Measurements from ENCODE around the gene INPP5A. TPM values are rescaled to one million over a fixed set of nuclear protein-coding genes. Genes with fewer than 3 reads are reported as not detected.

Gene INPP5A
- total and polyA plus RNA-seq, 2 experiments from 2014 or later, result 41.2 to 53.6 TPM

DNA sequence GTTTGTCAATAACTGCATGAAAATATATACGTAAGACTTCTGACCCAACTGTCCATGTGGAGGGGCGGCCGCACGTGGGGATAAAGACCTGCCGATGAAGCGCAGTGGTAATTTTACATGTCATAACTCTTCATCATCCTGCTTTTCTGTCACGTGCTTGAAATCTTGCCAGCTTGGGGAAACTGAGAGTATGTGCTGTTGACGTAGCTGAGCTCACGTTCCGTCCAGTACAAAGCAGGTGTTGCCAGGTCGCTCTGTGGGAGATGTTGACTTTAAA lies 105.1 kb downstream of the INPP5A start:
- H3K79me2 ChIP-seq, result peaks cover 54% of the 10 kb centered on the region
- no peaks in the 10 kb centered on the region for H3K9me3 ChIP-seq (ENCODE audit: low read depth)
- no peaks in the 10 kb centered on the region for H3K36me3 ChIP-seq (replicated peaks; ENCODE audit: insufficient read depth, low read depth)
- H3K27ac ChIP-seq, result no peak overlapping the region
- peaks cover under 1% of the 10 kb centered on the region for H3K4me1 ChIP-seq (ENCODE audit: insufficient read depth)
- TF ChIP-seq, protein P1, sequence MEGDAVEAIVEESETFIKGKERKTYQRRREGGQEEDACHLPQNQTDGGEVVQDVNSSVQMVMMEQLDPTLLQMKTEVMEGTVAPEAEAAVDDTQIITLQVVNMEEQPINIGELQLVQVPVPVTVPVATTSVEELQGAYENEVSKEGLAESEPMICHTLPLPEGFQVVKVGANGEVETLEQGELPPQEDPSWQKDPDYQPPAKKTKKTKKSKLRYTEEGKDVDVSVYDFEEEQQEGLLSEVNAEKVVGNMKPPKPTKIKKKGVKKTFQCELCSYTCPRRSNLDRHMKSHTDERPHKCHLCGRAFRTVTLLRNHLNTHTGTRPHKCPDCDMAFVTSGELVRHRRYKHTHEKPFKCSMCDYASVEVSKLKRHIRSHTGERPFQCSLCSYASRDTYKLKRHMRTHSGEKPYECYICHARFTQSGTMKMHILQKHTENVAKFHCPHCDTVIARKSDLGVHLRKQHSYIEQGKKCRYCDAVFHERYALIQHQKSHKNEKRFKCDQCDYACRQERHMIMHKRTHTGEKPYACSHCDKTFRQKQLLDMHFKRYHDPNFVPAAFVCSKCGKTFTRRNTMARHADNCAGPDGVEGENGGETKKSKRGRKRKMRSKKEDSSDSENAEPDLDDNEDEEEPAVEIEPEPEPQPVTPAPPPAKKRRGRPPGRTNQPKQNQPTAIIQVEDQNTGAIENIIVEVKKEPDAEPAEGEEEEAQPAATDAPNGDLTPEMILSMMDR (IDR thresholded peaks at IDR 0.05; ENCODE audit: poor library complexity), result no peak
- TF ChIP-seq EZH2 (IDR thresholded peaks at IDR 0.05; ENCODE audit: borderline replicate concordance) (no peak), EZH2phosphoT487 (IDR thresholded peaks at IDR 0.05; ENCODE audit: low read depth, severe bottlenecking, unreplicated experiment) (no peak)
- no peaks in the 10 kb centered on the region for H3K9me2 ChIP-seq (replicated peaks; ENCODE audit: insufficient read depth)
- H3K4me2 ChIP-seq, result no peak overlapping the region
- no peak for DNase-seq (ENCODE audit: low spot score)
- no peak overlapping the region for H2AFZ ChIP-seq
- peaks cover 8% of the 10 kb centered on the region for H4K20me1 ChIP-seq (ENCODE audit: insufficient read depth, poor library complexity, severe bottlenecking)
- no peaks in the 10 kb centered on the region for H3K27me3 ChIP-seq
- H3K4me3 ChIP-seq, result no peak overlapping the region
- WGBS (ENCODE audit: low lambda C conversion rate, missing lambda C conversion rate), result 95% methylated on average over 11 of the region's 11 CpGs

DNA sequence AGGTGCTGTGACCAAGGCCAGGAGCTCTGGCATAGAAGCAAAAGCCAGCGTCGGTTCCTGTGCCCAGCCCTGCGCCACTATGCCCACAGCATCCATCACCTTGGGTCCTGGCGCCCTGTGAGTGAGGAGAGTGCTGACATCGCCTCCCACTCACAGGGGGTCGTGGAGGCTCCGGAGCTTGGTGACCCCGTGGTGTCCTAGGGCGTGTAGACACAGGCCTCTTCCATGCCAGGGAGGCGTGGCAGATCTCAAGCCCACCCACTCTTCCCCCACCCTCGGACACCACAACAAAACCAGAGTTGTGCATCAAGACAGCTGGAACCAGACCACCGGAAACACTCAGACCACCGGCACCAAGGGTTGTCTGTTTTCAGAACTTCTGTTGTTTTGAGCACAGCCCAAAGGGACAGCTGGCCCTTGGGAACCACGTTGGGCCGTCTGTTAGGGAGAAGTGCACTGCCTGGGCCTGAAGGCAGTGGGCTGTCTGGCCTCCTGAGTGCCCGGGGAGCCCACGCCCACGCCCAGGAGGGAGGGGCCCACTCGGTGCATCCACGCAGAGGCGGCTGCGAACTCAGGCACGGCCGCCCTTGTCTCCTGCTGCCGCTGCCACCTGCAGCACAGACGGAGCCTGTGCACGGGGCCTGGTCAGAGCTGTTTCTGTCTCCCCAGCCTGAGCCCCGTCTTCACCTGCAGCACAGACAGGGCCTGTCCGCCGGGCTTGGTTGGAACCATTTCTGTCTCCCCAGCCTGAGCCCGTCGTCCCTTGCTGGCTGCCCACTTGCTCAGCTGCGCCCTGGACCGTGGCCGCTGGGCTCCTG lies 106.3 kb downstream of the INPP5A start:
- no peak overlapping the region for H3K27ac ChIP-seq
- TF ChIP-seq, protein P1 (IDR thresholded peaks at IDR 0.05; ENCODE audit: poor library complexity), result no peak
- TF ChIP-seq EZH2phosphoT487 (IDR thresholded peaks at IDR 0.05; ENCODE audit: low read depth, severe bottlenecking, unreplicated experiment) (no peak), EZH2 (IDR thresholded peaks at IDR 0.05; ENCODE audit: borderline replicate concordance) (no peak)
- H3K4me1 ChIP-seq (ENCODE audit: insufficient read depth), result no peaks in the 10 kb centered on the region
- no peaks in the 10 kb centered on the region for H3K9me3 ChIP-seq (ENCODE audit: low read depth)
- no peak overlapping the region for H2AFZ ChIP-seq
- H3K79me2 ChIP-seq, result peaks cover 44% of the 10 kb centered on the region
- H3K27me3 ChIP-seq, result no peaks in the 10 kb centered on the region
- H4K20me1 ChIP-seq (ENCODE audit: insufficient read depth, poor library complexity, severe bottlenecking), result peaks cover 8% of the 10 kb centered on the region
- H3K36me3 ChIP-seq (replicated peaks; ENCODE audit: insufficient read depth, low read depth), result no peaks in the 10 kb centered on the region
- H3K4me3 ChIP-seq, result no peak overlapping the region
- no peak overlapping the region for H3K4me2 ChIP-seq
- WGBS (ENCODE audit: low lambda C conversion rate, missing lambda C conversion rate), result 86% methylated on average over 27 of the region's 35 CpGs
- H3K9me2 ChIP-seq (replicated peaks; ENCODE audit: insufficient read depth), result no peaks in the 10 kb centered on the region
- DNase-seq (ENCODE audit: low spot score), result no peak

DNA sequence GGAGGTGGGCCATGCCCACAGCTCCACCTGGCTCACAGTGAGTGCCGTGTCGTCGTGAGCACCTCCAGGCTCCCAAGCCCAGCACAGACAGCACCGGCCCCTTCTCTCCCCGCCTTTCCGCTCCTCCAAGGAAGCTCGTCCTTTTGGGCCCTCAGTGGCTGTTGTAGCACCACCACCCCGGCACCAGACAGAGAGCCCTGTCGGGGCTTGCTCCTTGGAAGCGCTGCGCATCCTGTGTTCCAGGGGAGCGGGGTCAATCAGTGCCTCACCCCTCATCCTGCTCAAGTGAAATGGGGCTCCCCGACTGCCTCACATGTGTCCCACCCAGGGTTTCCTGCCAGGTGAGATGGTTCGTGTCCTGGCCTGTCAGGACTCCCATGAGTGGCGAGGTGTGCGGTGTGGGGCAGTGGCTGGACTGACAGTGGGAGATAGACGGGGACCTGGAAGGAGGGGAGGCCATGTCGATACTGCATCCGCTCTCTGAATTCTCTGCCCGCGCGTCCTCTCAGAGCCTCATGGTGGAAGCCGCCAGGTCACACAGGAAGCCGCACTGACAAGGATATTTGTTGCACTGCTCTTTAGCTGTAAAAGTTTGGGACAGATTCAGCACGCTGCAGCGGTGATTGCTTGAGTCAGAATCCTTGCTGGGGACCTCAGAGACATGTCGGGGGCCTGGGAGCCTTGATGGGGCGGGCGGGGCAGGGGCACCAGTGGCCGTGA lies 107.1 kb downstream of the INPP5A start:
- TF ChIP-seq EZH2phosphoT487 (IDR thresholded peaks at IDR 0.05; ENCODE audit: low read depth, severe bottlenecking, unreplicated experiment) (no peak), EZH2 (IDR thresholded peaks at IDR 0.05; ENCODE audit: borderline replicate concordance) (no peak)
- TF ChIP-seq, protein P1 (IDR thresholded peaks at IDR 0.05; ENCODE audit: poor library complexity), result no peak
- peaks cover 37% of the 10 kb centered on the region for H3K79me2 ChIP-seq
- WGBS (ENCODE audit: low lambda C conversion rate, missing lambda C conversion rate), result 94% methylated on average over 27 of the region's 30 CpGs

More for the DNA sequence above, 107.1 kb downstream of the INPP5A start:
- H3K27me3 ChIP-seq, result no peaks in the 10 kb centered on the region
- no peak overlapping the region for H3K27ac ChIP-seq
- no peak overlapping the region for H3K4me2 ChIP-seq
- H2AFZ ChIP-seq, result no peak overlapping the region
- H3K36me3 ChIP-seq (replicated peaks; ENCODE audit: insufficient read depth, low read depth), result no peaks in the 10 kb centered on the region
- H3K9me2 ChIP-seq (replicated peaks; ENCODE audit: insufficient read depth), result no peaks in the 10 kb centered on the region
- peaks cover 8% of the 10 kb centered on the region for H4K20me1 ChIP-seq (ENCODE audit: insufficient read depth, poor library complexity, severe bottlenecking)
- DNase-seq (ENCODE audit: low spot score), result no peak
- H3K4me1 ChIP-seq (ENCODE audit: insufficient read depth), result no peaks in the 10 kb centered on the region
- no peak overlapping the region for H3K4me3 ChIP-seq
- H3K9me3 ChIP-seq (ENCODE audit: low read depth), result no peaks in the 10 kb centered on the region
